Measurements from ENCODE around the gene ATAD3C. TPM values are rescaled to one million over a fixed set of nuclear protein-coding genes. Genes with fewer than 3 reads are reported as not detected.

The ATAD3C gene
- total RNA-seq, 6 donors from 2014 or later = 9.2 to 20.9 (median 14.7) TPM

DNA sequence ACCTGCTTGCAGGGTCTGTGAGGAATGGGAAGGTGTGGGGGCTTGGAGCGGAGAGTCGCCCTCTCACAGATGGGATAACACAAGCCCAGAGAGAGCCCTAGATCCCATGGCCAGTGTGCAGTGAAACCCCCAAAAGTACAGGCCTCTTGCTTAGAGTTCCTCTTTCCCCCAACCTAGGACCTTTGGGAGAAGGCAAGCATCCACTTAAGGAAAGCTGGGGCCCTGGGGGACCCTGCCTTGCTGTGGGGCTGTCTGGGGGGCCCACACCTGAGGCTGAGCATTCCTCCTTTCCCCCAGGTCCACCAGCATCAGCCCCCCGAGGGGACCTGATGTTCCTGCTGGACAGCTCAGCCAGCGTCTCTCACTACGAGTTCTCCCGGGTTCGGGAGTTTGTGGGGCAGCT, 12.9 kb upstream of the ATAD3C start:
- Histone ChIP-seq H3K27me3 (peaks cover 0 to 7% (median 0%) of the 10 kb centered on the region in 4 donors), H3K4me1 (peaks cover 62 to 78% (median 73%) of the 10 kb centered on the region in 4 donors), H3K27ac (no peak overlapping the region), H3K4me3 (peak overlapping the region in 3 of 4 donors; percentile 56 to 64 (median 57)), H3K9me3 (no peaks in the 10 kb centered on the region), H3K36me3 (no peaks in the 10 kb centered on the region)
- DNase-seq (no peak), ATAC-seq (ENCODE audit: low FRiP score in 2 of 2) (no peak)
- no peak for TF ChIP-seq POLR2A (IDR thresholded peaks at IDR 0.05)
- no peak for TF ChIP-seq POLR2AphosphoS5 (IDR thresholded peaks at IDR 0.05)
- no peak for TF ChIP-seq EP300 (IDR thresholded peaks at IDR 0.05)
- TF ChIP-seq, protein P1, sequence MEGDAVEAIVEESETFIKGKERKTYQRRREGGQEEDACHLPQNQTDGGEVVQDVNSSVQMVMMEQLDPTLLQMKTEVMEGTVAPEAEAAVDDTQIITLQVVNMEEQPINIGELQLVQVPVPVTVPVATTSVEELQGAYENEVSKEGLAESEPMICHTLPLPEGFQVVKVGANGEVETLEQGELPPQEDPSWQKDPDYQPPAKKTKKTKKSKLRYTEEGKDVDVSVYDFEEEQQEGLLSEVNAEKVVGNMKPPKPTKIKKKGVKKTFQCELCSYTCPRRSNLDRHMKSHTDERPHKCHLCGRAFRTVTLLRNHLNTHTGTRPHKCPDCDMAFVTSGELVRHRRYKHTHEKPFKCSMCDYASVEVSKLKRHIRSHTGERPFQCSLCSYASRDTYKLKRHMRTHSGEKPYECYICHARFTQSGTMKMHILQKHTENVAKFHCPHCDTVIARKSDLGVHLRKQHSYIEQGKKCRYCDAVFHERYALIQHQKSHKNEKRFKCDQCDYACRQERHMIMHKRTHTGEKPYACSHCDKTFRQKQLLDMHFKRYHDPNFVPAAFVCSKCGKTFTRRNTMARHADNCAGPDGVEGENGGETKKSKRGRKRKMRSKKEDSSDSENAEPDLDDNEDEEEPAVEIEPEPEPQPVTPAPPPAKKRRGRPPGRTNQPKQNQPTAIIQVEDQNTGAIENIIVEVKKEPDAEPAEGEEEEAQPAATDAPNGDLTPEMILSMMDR (IDR thresholded peaks at IDR 0.05) = no peak
- WGBS, 2 donors = 66 to 83% methylated on average over 7 of the region's 7 CpGs

GRCh38 chr1:1437033-1437903, 12.2 kb upstream of the ATAD3C start:
- DNase-seq (peak in 1 of 2 donors; percentile 72), ATAC-seq (ENCODE audit: low FRiP score in 2 of 2) (no peak)
- H3K9me3 ChIP-seq = no peaks in the 10 kb centered on the region
- peaks cover 60 to 78% (median 70%) of the 10 kb centered on the region in 4 donors for H3K4me1 ChIP-seq
- no peak overlapping the region for H3K27ac ChIP-seq
- peaks cover 0 to 7% (median 0%) of the 10 kb centered on the region in 4 donors for H3K27me3 ChIP-seq
- H3K36me3 ChIP-seq = no peaks in the 10 kb centered on the region
- WGBS, 2 donors = 77 to 85% methylated on average over 8 to 25 of the region's 31 CpGs
- H3K4me3 ChIP-seq = peak overlapping the region in 1 of 4 donors; percentile 57
- TF ChIP-seq EP300 (IDR thresholded peaks at IDR 0.05) (no peak), POLR2AphosphoS5 (IDR thresholded peaks at IDR 0.05) (no peak), POLR2A (IDR thresholded peaks at IDR 0.05) (no peak)
- TF ChIP-seq, protein P1 (IDR thresholded peaks at IDR 0.05) = no peak

GRCh38 chr1:1437904-1438376, 11.5 kb upstream of the ATAD3C start:
- peak; percentile 40 to 74 for DNase-seq
- Histone ChIP-seq H3K27ac (no peak overlapping the region), H3K4me1 (peaks cover 53 to 74% (median 65%) of the 10 kb centered on the region in 4 donors), H3K4me3 (no peak overlapping the region), H3K27me3 (peaks cover 0 to 7% (median 0%) of the 10 kb centered on the region in 4 donors), H3K36me3 (no peaks in the 10 kb centered on the region), H3K9me3 (no peaks in the 10 kb centered on the region)
- ATAC-seq (ENCODE audit: low FRiP score in 2 of 2) = peak in 1 of 2 donors; percentile 17
- 42 to 65% methylated on average over 9 to 10 of the region's 11 CpGs for WGBS, 2 donors
- TF ChIP-seq POLR2AphosphoS5 (IDR thresholded peaks at IDR 0.05) = no peak
- TF ChIP-seq EP300 (IDR thresholded peaks at IDR 0.05) = no peak
- TF ChIP-seq, protein P1 (IDR thresholded peaks at IDR 0.05) = peak in 2 of 6 experiments; percentile 14 to 30

DNA sequence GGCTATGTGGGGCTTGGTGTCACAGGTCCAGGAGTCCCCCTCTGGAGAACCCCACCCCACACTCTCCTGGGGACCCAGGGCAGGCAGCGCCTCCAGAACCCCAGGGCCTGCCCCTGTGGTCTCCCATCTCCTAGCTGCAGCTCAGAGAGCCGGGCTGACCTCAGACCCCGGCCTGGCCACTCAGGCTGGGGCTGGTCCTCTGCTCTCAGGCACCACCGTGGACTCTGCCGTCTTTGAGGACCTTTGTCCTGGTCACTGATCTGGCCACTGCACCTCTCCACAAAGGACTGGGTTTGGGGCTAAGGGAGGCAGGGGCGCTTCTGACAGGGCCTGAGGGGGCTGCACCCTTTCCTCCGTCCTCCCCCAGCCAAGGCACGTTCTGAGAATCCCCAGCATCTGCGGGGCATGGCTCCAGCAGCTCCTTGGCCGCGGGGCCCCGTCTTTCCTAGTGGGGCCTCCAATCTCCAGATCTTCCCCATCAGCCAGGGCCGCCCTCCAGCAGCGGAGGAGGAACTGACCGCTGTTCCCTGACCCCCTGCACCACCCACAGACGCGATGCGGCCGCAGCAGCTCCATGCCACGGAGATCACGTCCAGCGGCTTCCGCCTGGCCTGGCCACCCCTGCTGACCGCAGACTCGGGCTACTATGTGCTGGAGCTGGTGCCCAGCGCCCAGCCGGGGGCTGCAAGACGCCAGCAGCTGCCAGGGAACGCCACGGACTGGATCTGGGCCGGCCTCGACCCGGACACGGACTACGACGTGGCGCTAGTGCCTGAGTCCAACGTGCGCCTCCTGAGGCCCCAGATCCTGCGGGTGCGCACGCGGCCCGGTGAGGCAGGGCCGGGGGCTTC, 10.7 kb upstream of the ATAD3C start:
- Histone ChIP-seq H3K27ac (no peak overlapping the region), H3K27me3 (peaks cover 0 to 7% (median 0%) of the 10 kb centered on the region in 4 donors), H3K36me3 (no peaks in the 10 kb centered on the region), H3K4me1 (peaks cover 45 to 65% (median 57%) of the 10 kb centered on the region in 4 donors), H3K9me3 (no peaks in the 10 kb centered on the region), H3K4me3 (no peak overlapping the region)
- WGBS, 2 donors = 93 to 98% methylated on average over 12 to 33 of the region's 45 CpGs
- TF ChIP-seq, protein P1 (IDR thresholded peaks at IDR 0.05) = no peak
- no peak for TF ChIP-seq POLR2A (IDR thresholded peaks at IDR 0.05)
- DNase-seq = peak in 1 of 2 donors; percentile 79
- ATAC-seq (ENCODE audit: low FRiP score in 2 of 2) = no peak

All from upper lobe of left lung (tissue), 6 donors.